ENCODE results near the gene SH2D2A. TPM values are rescaled to one million over a fixed set of nuclear protein-coding genes. Genes with fewer than 3 reads are reported as not detected.

SH2D2A gene
- total RNA-seq, 2 experiments from 2014 or later = 51.6 to 51.8 TPM

DNA sequence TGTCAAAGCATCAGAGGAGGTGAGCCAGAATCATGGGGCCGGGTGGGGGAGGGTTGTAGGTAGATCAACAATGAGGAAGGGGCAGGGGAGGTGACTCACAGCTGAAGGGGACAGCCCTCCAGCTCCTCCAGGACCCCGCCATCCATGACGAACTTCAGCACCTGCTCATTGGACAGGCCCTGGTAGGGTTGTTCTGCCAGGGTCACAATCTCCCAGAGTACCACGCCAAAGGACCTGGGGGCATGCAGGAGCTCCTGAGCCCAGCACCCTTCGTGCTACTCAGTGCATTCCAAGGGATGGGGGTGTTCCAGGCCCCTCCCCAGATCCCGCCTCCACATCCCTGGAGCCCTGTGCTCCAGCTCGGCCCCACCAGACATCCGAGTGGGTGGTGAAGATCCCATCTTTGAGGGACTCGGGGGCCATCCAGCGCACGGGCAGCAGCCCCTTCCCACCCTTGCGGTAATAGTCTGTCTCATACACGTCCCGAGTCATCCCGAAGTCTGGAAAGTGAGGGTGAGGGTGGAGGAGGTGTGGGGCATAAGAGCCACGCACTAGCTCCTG is 24.7 kb upstream of the SH2D2A start:
- ATAC-seq (ENCODE audit: poor library complexity) = no peak
- H3K4me3 Mint-ChIP-seq = no peak overlapping the region
- Histone ChIP-seq H3K4me3 (ENCODE audit: low read length) (no peak overlapping the region), H3K4me1 (ENCODE audit: insufficient read depth, low read length) (peaks cover 31% of the 10 kb centered on the region), H3K27me3 (ENCODE audit: control insufficient read depth in 1 of 2, insufficient read depth in 2 of 2, low read length in 2 of 2) (peaks cover 39 to 49% of the 10 kb centered on the region in 2 experiments), H3K27ac (ENCODE audit: low read depth in 1 of 2, low read length in 2 of 2) (no peak overlapping the region), H3K36me3 (ENCODE audit: insufficient read depth, low read length) (no peaks in the 10 kb centered on the region), H3K9me3 (ENCODE audit: control insufficient read depth in 1 of 2, insufficient read depth in 1 of 2, low read length in 2 of 2) (peaks cover 0 to 18% of the 10 kb centered on the region in 2 experiments)
- CTCF ChIA-PET = no interaction called here
- POLR2A ChIA-PET = no interaction called here
- H3K9me3 Mint-ChIP-seq = no peaks in the 10 kb centered on the region
- intact Hi-C loops (cut with DNase I, micrococcal nuclease) = no loop called here
- DNase-seq = no peak
- TF ChIP-seq CTCF (IDR thresholded peaks at IDR 0.05) = no peak
- peaks cover 23% of the 10 kb centered on the region for H3K4me1 Mint-ChIP-seq (ENCODE audit: low read depth)
- H3K27me3 Mint-ChIP-seq = peaks cover 74% of the 10 kb centered on the region
- no peak overlapping the region for H3K27ac Mint-ChIP-seq
- no peaks in the 10 kb centered on the region for H3K36me3 Mint-ChIP-seq (ENCODE audit: low read depth)

DNA sequence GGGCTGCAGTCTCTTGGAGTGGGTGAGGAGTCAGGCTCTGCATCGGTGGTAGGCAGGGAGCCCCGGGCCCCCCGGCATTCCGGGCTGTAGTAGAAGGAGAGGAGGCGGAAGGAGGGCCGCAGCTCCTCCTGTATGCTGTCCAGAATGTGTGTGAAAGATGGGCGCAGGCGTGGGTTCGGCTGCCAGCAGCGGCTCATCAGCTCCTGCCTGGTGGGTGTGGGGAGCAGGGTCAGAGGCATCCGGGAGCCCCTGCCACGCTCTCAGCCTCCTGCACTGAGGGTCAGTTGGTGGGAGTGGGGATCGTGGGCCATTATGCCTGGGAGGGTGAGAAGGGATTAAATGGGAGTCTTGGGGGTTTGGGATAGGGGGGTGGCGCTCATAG is 24.2 kb upstream of the SH2D2A start:
- Histone ChIP-seq H3K36me3 (ENCODE audit: insufficient read depth, low read length) (no peaks in the 10 kb centered on the region), H3K4me1 (ENCODE audit: insufficient read depth, low read length) (peaks cover 36% of the 10 kb centered on the region), H3K27me3 (ENCODE audit: control insufficient read depth in 1 of 2, insufficient read depth in 2 of 2, low read length in 2 of 2) (peaks cover 39 to 49% of the 10 kb centered on the region in 2 experiments), H3K9me3 (ENCODE audit: control insufficient read depth in 1 of 2, insufficient read depth in 1 of 2, low read length in 2 of 2) (peaks cover 0 to 18% of the 10 kb centered on the region in 2 experiments), H3K27ac (ENCODE audit: low read depth in 1 of 2, low read length in 2 of 2) (no peak overlapping the region), H3K4me3 (ENCODE audit: low read length) (no peak overlapping the region)
- DNase-seq (no peak), ATAC-seq (ENCODE audit: poor library complexity) (no peak)
- ChIA-PET POLR2A (no interaction called here), CTCF (no interaction called here)
- Mint-ChIP-seq H3K4me1 (ENCODE audit: low read depth) (peaks cover 24% of the 10 kb centered on the region), H3K9me3 (no peaks in the 10 kb centered on the region), H3K27me3 (peaks cover 73% of the 10 kb centered on the region), H3K4me3 (no peak overlapping the region), H3K27ac (no peak overlapping the region), H3K36me3 (ENCODE audit: low read depth) (no peaks in the 10 kb centered on the region)
- intact Hi-C loops (cut with DNase I, micrococcal nuclease) = no loop called here
- TF ChIP-seq CTCF (IDR thresholded peaks at IDR 0.05) = no peak

DNA sequence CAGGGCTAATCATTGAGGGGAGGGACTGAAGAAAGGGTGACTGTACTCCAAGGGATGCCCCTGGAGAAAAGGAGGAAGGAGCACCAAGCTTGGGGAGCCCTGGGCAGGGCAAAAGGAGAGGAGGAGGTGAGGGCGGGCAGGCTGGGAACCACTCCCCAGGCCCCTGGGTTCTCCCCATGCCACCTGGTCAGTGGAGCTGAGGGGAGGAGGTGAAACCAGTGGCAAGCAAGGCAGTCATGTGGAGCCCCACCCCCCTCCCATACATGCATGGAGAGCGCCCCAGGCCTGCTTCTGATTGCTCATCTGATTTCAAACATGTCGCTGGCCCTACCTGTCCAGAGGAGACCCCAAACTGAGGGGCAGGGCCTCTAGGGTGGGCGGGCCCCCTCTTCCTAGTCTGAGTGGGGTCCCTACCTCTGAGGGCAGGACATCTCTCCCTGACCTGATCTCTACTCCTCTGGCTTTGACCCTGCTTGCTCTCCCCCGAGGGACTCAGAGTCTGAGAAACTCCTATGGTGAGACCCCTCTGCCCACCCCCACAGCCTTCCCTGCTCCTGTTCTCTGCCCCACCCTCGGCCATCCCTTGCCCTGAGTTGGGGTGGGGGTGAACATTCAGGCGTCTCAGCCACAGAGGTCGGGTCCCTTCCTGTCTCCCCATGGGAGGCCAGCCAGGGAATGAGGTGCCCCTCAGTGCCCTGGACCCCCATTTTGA is 23.7 kb upstream of the SH2D2A start:
- Mint-ChIP-seq H3K36me3 (ENCODE audit: low read depth) (no peaks in the 10 kb centered on the region), H3K9me3 (no peaks in the 10 kb centered on the region), H3K4me3 (no peak overlapping the region), H3K27ac (no peak overlapping the region), H3K27me3 (peaks cover 70% of the 10 kb centered on the region), H3K4me1 (ENCODE audit: low read depth) (peaks cover 21% of the 10 kb centered on the region)
- Histone ChIP-seq H3K27ac (ENCODE audit: low read depth in 1 of 2, low read length in 2 of 2) (no peak overlapping the region), H3K36me3 (ENCODE audit: insufficient read depth, low read length) (no peaks in the 10 kb centered on the region), H3K4me1 (ENCODE audit: insufficient read depth, low read length) (peaks cover 36% of the 10 kb centered on the region), H3K27me3 (ENCODE audit: control insufficient read depth in 1 of 2, insufficient read depth in 2 of 2, low read length in 2 of 2) (peaks cover 39 to 49% of the 10 kb centered on the region in 2 experiments), H3K9me3 (ENCODE audit: control insufficient read depth in 1 of 2, insufficient read depth in 1 of 2, low read length in 2 of 2) (peaks cover 0 to 18% of the 10 kb centered on the region in 2 experiments), H3K4me3 (ENCODE audit: low read length) (no peak overlapping the region)
- DNase-seq (no peak), ATAC-seq (ENCODE audit: poor library complexity) (no peak)
- CTCF ChIA-PET = interaction anchor here (1.8 kb wide), 1 partner anchor 42 kb away, joined by 14 read pairs; no protein-coding TSS in a partner anchor
- POLR2A ChIA-PET = no interaction called here
- intact Hi-C loops (cut with DNase I, micrococcal nuclease) = no loop called here
- TF ChIP-seq CTCF (IDR thresholded peaks at IDR 0.05) = no peak

Data from CD4-positive, alpha-beta T cell (primary cell).